ENCODE measurements around the gene AFAP1L2.
A peak's percentile ranks its signal among the peaks of the same experiment; 100 is the strongest.

AFAP1L2 gene

GRCh38 chr10:114271075-114271778 is 133.1 kb downstream of the AFAP1L2 start:
- no peak for DNase-seq (ENCODE audit: low read depth)

GRCh38 chr10:114266521-114266920 is 137.8 kb downstream of the AFAP1L2 start:
- DNase-seq (ENCODE audit: low read depth) = peak; percentile 70

- DNase-seq (ENCODE audit: low read depth) = peak; percentile 4
Measured at GRCh38 chr10:114265392-114266053, 138.8 kb downstream of the AFAP1L2 start.

GRCh38 chr10:114262496-114262895 is 141.8 kb downstream of the AFAP1L2 start:
- DNase-seq (ENCODE audit: low read depth) = no peak

GRCh38 chr10:114261076-114261475 is 143.2 kb downstream of the AFAP1L2 start:
- DNase-seq (ENCODE audit: low read depth) = peak; percentile 34

GRCh38 chr10:114260366-114260765 is 143.9 kb downstream of the AFAP1L2 start:
- no peak for DNase-seq (ENCODE audit: low read depth)

GRCh38 chr10:114259824-114260223 is 144.5 kb downstream of the AFAP1L2 start:
- DNase-seq (ENCODE audit: low read depth) = peak; percentile 48

GRCh38 chr10:114258274-114258840 is 145.9 kb downstream of the AFAP1L2 start:
- DNase-seq (ENCODE audit: low read depth) = no peak

- no peak for DNase-seq (ENCODE audit: low read depth)
Measured at GRCh38 chr10:114257498-114257897, 146.8 kb downstream of the AFAP1L2 start.

- peak; percentile 59 for DNase-seq (ENCODE audit: low read depth)
Measured at GRCh38 chr10:114256822-114257221, 147.5 kb downstream of the AFAP1L2 start.

GRCh38 chr10:114256008-114256765 is 148.1 kb downstream of the AFAP1L2 start:
- peak; percentile 54 for DNase-seq (ENCODE audit: low read depth)

GRCh38 chr10:114255227-114255626 is 149.1 kb downstream of the AFAP1L2 start:
- no peak for DNase-seq (ENCODE audit: low read depth)

GRCh38 chr10:114252883-114253282 is 151.4 kb downstream of the AFAP1L2 start:
- no peak for DNase-seq (ENCODE audit: low read depth)

- DNase-seq (ENCODE audit: low read depth) = no peak
Measured at GRCh38 chr10:114252092-114252491, 152.2 kb downstream of the AFAP1L2 start.

- DNase-seq (ENCODE audit: low read depth) = no peak
Measured at GRCh38 chr10:114250716-114251115, 153.6 kb downstream of the AFAP1L2 start.

- no peak for DNase-seq (ENCODE audit: low read depth)
Measured at GRCh38 chr10:114250236-114250635, 154.1 kb downstream of the AFAP1L2 start.

GRCh38 chr10:114246679-114247305 is 157.5 kb downstream of the AFAP1L2 start:
- DNase-seq (ENCODE audit: low read depth) = no peak

- no peak for DNase-seq (ENCODE audit: low read depth)
Measured at GRCh38 chr10:114245121-114245791, 159.0 kb downstream of the AFAP1L2 start.
